Progenitor cell of endocrine pancreas (in vitro differentiated cells): ENCODE results near the gene FMN1. TPM values are rescaled to one million over a fixed set of nuclear protein-coding genes. Genes with fewer than 3 reads are reported as not detected.

Source experiments
- DNase-seq: peaks from one replicate; pipeline ENCODE4 v3.0.0; 2021; ENCODE audit warnings: low spot score; ENCODE audit not compliant: unreplicated experiment
- H3K27ac Mint-ChIP-seq: 2 replicates; pipeline ENCODE4 v1.8.0; 2021; ENCODE audit warnings: mild to moderate bottlenecking, moderate library complexity, mixed read lengths
- H3K27me3 Mint-ChIP-seq: 2 replicates; pipeline ENCODE4 v1.8.0; 2021; ENCODE audit warnings: mixed read lengths
- H3K36me3 Mint-ChIP-seq: 2 replicates; pipeline ENCODE4 v1.8.0; 2022; ENCODE audit warnings: mixed read lengths; ENCODE audit not compliant: insufficient read depth
- H3K4me1 Mint-ChIP-seq: 2 replicates; pipeline ENCODE4 v1.8.0; 2021; ENCODE audit warnings: low read depth, mixed read lengths
- H3K4me3 Mint-ChIP-seq: 2 replicates; pipeline ENCODE4 v1.8.0; 2021; ENCODE audit warnings: low read depth, mild to moderate bottlenecking, moderate library complexity, mixed read lengths
- H3K9me3 Mint-ChIP-seq: 2 replicates; pipeline ENCODE4 v1.8.0; 2021; ENCODE audit warnings: low read depth, mixed read lengths
- total RNA-seq: library from RNA; stranded (reverse); gene quantifications from 2 replicates; pipeline ENCODE4 v1.2.1, GENCODE V29; 2021
- TF ChIP-seq, protein P1 (sequence below): fragments of 200-600 bp; sonication (generic); IDR thresholded peaks from one replicate; pipeline ENCODE4 v1.5.0; 2021; ENCODE audit warnings: antibody characterized with exemption, mild to moderate bottlenecking; ENCODE audit not compliant: unreplicated experiment

FMN1 gene
- total RNA-seq, 1 donor from 2014 or later, result 0.41 TPM

DNA sequence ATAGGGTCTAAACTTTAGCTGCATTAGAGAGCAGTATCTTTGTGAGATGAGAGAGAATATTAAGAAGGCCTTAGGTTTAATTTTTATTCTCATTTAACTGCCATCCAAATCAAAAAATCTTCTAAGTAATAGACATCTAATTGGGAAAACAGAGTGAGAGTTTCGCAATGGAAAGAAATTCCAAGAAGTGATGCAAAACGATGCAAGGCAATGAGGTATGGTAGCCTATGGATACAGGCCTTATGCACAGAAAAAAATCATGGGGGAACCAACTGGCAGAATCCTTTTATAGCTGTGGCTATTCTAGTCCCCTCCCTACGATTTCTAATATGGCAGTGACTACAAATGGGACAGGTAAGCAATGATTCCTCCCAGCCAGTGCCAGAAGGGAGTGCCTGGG is 250.8 kb downstream of the FMN1 start:
- Mint-ChIP-seq H3K27me3 (no peaks in the 10 kb centered on the region), H3K27ac (no peak overlapping the region), H3K4me3 (no peak overlapping the region), H3K4me1 (no peaks in the 10 kb centered on the region), H3K36me3 (no peaks in the 10 kb centered on the region), H3K9me3 (no peaks in the 10 kb centered on the region)
- TF ChIP-seq, protein P1, sequence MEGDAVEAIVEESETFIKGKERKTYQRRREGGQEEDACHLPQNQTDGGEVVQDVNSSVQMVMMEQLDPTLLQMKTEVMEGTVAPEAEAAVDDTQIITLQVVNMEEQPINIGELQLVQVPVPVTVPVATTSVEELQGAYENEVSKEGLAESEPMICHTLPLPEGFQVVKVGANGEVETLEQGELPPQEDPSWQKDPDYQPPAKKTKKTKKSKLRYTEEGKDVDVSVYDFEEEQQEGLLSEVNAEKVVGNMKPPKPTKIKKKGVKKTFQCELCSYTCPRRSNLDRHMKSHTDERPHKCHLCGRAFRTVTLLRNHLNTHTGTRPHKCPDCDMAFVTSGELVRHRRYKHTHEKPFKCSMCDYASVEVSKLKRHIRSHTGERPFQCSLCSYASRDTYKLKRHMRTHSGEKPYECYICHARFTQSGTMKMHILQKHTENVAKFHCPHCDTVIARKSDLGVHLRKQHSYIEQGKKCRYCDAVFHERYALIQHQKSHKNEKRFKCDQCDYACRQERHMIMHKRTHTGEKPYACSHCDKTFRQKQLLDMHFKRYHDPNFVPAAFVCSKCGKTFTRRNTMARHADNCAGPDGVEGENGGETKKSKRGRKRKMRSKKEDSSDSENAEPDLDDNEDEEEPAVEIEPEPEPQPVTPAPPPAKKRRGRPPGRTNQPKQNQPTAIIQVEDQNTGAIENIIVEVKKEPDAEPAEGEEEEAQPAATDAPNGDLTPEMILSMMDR, result no peak
- DNase-seq, result no peak

DNA sequence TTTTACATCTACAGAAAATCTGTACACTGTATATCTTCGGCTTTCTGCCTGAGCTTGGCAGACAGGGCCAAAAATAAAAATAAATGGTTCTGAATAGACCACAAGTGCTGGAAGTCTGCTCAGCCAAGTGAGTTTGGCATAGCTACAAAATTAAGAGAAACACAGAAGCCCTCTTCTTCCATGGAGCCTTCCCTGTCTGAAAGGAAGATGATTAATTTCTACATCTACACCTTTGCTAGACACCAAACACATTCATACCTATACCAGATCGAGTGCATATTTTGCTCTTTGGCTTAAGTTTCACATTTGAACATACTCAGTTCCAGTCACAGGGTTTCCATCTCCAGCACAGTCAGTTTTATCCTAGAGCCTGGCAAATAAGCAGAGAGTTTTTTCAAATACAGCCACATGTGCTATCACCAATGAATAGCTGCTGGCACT is 252.1 kb downstream of the FMN1 start:
- H3K9me3 Mint-ChIP-seq, result no peaks in the 10 kb centered on the region
- no peak overlapping the region for H3K27ac Mint-ChIP-seq
- H3K27me3 Mint-ChIP-seq, result peaks cover 5% of the 10 kb centered on the region
- H3K4me1 Mint-ChIP-seq, result no peaks in the 10 kb centered on the region
- no peak for DNase-seq
- no peaks in the 10 kb centered on the region for H3K36me3 Mint-ChIP-seq
- no peak overlapping the region for H3K4me3 Mint-ChIP-seq
- TF ChIP-seq, protein P1, result no peak

DNA sequence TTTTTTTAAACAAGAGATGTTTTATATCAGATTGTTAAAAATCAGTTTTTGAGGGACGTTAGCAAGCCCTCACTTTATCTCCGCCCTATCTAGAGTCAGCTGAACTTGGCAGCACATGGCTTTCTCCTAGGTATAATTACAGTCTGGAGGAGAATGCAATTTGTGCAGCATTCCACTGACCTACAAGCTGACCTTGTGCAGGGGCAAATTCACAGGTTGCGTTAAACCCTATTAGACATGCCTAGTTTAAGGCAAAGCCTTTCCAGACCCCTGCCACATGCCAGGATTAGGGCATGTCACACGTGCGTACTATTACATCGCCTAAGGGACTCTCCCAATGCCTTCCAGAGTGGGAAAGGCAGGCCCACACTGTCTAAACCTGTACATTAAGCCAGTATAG is 252.7 kb downstream of the FMN1 start:
- no peak for DNase-seq
- Mint-ChIP-seq H3K4me3 (no peak overlapping the region), H3K9me3 (no peaks in the 10 kb centered on the region), H3K36me3 (no peaks in the 10 kb centered on the region), H3K27ac (no peak overlapping the region), H3K27me3 (peaks cover 6% of the 10 kb centered on the region), H3K4me1 (no peaks in the 10 kb centered on the region)
- TF ChIP-seq, protein P1, result no peak

DNA sequence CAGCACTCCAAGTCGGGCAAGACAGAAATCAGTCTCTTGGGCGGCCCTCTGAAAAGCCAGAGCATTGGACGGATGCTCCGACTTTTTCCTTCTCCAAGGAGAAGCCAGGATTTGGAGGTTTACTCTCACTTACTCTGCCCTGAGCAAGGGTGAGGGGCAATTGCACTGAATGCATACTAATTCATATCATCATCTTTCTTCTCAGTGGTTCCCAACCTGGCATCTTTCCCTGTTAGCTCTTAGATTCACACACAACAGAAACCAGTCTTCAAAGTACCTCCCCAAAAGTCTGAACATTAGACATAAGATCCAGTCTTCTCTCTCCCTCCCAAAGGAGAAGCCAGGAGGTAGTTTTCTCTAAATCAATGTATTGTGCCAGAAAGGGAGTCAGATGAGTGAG is 257.5 kb downstream of the FMN1 start:
- no peak overlapping the region for H3K27ac Mint-ChIP-seq
- H3K4me3 Mint-ChIP-seq, result no peak overlapping the region
- peaks cover 2% of the 10 kb centered on the region for H3K36me3 Mint-ChIP-seq
- peaks cover 9% of the 10 kb centered on the region for H3K27me3 Mint-ChIP-seq
- no peak for DNase-seq
- TF ChIP-seq, protein P1, result no peak
- no peaks in the 10 kb centered on the region for H3K4me1 Mint-ChIP-seq
- H3K9me3 Mint-ChIP-seq, result peaks cover 5% of the 10 kb centered on the region

DNA sequence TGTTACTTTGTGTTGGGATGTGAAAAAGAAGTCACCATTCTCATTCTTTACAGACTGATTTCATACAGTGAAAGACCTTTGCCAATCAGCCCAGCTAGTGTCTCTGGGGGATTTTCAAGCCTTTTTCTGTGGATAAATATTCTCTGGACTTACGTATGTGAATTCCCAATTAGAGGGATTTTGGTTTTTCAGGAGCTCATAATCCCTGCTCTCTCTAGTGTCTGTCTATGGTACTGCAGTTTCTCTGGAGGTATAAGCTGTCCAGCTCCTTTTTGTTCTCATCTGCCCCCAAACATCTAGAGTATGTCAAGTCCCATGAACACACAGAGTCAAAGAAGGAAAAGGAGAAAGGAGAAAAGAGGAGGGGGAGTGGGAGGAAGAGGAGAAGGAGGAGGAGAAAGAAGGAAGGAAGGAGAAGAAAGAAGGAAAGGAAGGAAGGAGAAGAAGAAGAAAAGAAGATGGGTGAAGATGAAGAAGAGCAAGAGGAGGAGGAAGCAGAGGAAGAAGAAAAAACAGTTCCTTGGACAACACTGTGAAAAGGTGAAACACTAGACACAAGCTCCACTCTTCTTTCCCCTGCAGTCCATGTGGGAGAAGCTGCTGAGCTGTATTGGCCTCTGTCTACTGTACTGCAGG is 258.1 kb downstream of the FMN1 start:
- TF ChIP-seq, protein P1, result peak; percentile 53
- Mint-ChIP-seq H3K27me3 (peaks cover 9% of the 10 kb centered on the region), H3K4me3 (no peak overlapping the region), H3K4me1 (no peaks in the 10 kb centered on the region), H3K27ac (no peak overlapping the region), H3K9me3 (peaks cover 8% of the 10 kb centered on the region), H3K36me3 (peaks cover 2% of the 10 kb centered on the region)
- DNase-seq, result no peak
